Measurements from ENCODE around the gene PLAAT3.
"Not testable (repeated sequence)": the region's sequence is repeated elsewhere in the genome, so short reads cannot be mapped to it uniquely, and the experiment has no call there.

DNA sequence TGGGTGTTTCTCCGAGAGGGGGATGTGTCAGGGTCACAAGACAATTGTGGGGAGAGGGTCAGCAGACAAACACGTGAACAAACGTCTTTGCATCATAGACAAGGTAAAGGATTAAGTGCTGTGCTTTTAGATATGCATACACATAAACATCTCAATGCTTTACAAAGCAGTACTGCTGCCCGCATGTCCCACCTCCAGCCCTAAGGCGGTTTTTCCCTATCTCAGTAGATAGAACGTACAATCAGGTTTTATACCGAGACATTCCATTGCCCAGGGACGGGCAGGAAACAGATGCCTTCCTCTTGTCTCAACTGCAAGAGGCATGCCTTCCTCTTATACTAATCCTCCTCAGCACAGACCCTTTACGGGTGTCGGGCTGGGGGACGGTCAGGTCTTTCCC, 86.1 kb downstream of the PLAAT3 start:
- TF ChIP-seq, protein P1, sequence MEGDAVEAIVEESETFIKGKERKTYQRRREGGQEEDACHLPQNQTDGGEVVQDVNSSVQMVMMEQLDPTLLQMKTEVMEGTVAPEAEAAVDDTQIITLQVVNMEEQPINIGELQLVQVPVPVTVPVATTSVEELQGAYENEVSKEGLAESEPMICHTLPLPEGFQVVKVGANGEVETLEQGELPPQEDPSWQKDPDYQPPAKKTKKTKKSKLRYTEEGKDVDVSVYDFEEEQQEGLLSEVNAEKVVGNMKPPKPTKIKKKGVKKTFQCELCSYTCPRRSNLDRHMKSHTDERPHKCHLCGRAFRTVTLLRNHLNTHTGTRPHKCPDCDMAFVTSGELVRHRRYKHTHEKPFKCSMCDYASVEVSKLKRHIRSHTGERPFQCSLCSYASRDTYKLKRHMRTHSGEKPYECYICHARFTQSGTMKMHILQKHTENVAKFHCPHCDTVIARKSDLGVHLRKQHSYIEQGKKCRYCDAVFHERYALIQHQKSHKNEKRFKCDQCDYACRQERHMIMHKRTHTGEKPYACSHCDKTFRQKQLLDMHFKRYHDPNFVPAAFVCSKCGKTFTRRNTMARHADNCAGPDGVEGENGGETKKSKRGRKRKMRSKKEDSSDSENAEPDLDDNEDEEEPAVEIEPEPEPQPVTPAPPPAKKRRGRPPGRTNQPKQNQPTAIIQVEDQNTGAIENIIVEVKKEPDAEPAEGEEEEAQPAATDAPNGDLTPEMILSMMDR (IDR thresholded peaks at IDR 0.05; ENCODE audit: borderline replicate concordance, extremely low read depth, low read length, poor library complexity, severe bottlenecking) = not testable (repeated sequence)
- not testable (repeated sequence) for TF ChIP-seq EZH2 (IDR thresholded peaks at IDR 0.05; ENCODE audit: borderline replicate concordance, low read depth, low read length, severe bottlenecking)
